DMS79 (cell line): ENCODE measurements around the gene KLHL7.

ENCODE experiments used
- DNase-seq: peaks from one replicate; lab custom pipeline; 2025; lab: John Stamatoyannopoulos, UW

KLHL7 gene

GRCh38 chr7:23105644-23106056 lies at the start of gene KLHL7:
KLHL7 (plus strand) TSS chr7:23105785; CDS start chr7:23106027, 242 bp downstream.
- DNase-seq, result peak; percentile 92

GRCh38 chr7:23058408-23059096 lies 47.0 kb upstream of the KLHL7 start:
- no peak for DNase-seq

- DNase-seq, result no peak
These were observed 44.3 kb upstream of the KLHL7 start for GRCh38 chr7:23061327-23061726.

- DNase-seq, result no peak
These were observed 43.1 kb upstream of the KLHL7 start for GRCh38 chr7:23062452-23062851.

GRCh38 chr7:23065974-23066373 lies 39.6 kb upstream of the KLHL7 start:
- no peak for DNase-seq

GRCh38 chr7:23067271-23067670 lies 38.3 kb upstream of the KLHL7 start:
- no peak for DNase-seq

GRCh38 chr7:23072048-23072447 lies 33.5 kb upstream of the KLHL7 start:
- no peak for DNase-seq

GRCh38 chr7:23072922-23073321 lies 32.7 kb upstream of the KLHL7 start:
- no peak for DNase-seq

GRCh38 chr7:23074443-23075261 lies 30.9 kb upstream of the KLHL7 start:
- DNase-seq, result no peak

GRCh38 chr7:23075571-23075970 lies 30.0 kb upstream of the KLHL7 start:
- DNase-seq, result no peak

GRCh38 chr7:23076772-23077171 lies 28.8 kb upstream of the KLHL7 start:
- no peak for DNase-seq

- DNase-seq, result no peak
These were observed 12.5 kb upstream of the KLHL7 start for GRCh38 chr7:23093111-23093510.

- no peak for DNase-seq
These were observed 12.0 kb upstream of the KLHL7 start for GRCh38 chr7:23093546-23093945.

- no peak for DNase-seq
These were observed 8.9 kb upstream of the KLHL7 start for GRCh38 chr7:23096518-23097290.

- DNase-seq, result no peak
These were observed 7.6 kb upstream of the KLHL7 start for GRCh38 chr7:23098029-23098428.

- DNase-seq, result no peak
These were observed 7.1 kb upstream of the KLHL7 start for GRCh38 chr7:23098460-23098859.

GRCh38 chr7:23100697-23101096 lies 4.9 kb upstream of the KLHL7 start:
- DNase-seq, result no peak

- DNase-seq, result no peak
These were observed 420 bp upstream of the KLHL7 start for GRCh38 chr7:23105086-23105643.

- peak; percentile 45 for DNase-seq
These were observed 655 bp downstream of the KLHL7 start for GRCh38 chr7:23106057-23106822.

GRCh38 chr7:23106823-23107663 lies 1.5 kb downstream of the KLHL7 start:
- no peak for DNase-seq

GRCh38 chr7:23107781-23108180 lies 2.2 kb downstream of the KLHL7 start:
- no peak for DNase-seq
